WI38 (cell line): ENCODE results near the gene RNU5B-1.
"Not testable (repeated sequence)": the region's sequence is repeated elsewhere in the genome, so short reads cannot be mapped to it uniquely, and the experiment has no call there.

Source experiments
- H3K4me3 ChIP-seq: 2 replicates; pipeline ENCODE4 v1.5.1; 2011; ENCODE audit warnings: low read depth, mild to moderate bottlenecking, control low read depth, low read length
- CTCF ChIP-seq: IDR thresholded peaks from 2 replicates; pipeline ENCODE4 v1.5.1; 2012; ENCODE audit warnings: low read depth, mild to moderate bottlenecking, control low read depth, low read length

Gene RNU5B-1

GRCh38 chr15:65344914-65345275 lies 40.4 kb downstream of the RNU5B-1 start:
- H3K4me3 ChIP-seq, result no peak overlapping the region
- TF ChIP-seq CTCF, result no peak

- no peak for TF ChIP-seq CTCF
- H3K4me3 ChIP-seq, result no peak overlapping the region
These were observed 42.5 kb downstream of the RNU5B-1 start for GRCh38 chr15:65346856-65347598.

- not testable (repeated sequence) for H3K4me3 ChIP-seq
These were observed 43.3 kb downstream of the RNU5B-1 start for GRCh38 chr15:65347756-65348155.

GRCh38 chr15:65349338-65349737 lies 44.9 kb downstream of the RNU5B-1 start:
- no peak overlapping the region for H3K4me3 ChIP-seq
- TF ChIP-seq CTCF, result no peak

- H3K4me3 ChIP-seq, result not testable (repeated sequence)
These were observed 47.5 kb downstream of the RNU5B-1 start for GRCh38 chr15:65351972-65352371.
